ENCODE results near the gene CCP110. TPM values are rescaled to one million over a fixed set of nuclear protein-coding genes. Genes with fewer than 3 reads are reported as not detected.

CCP110 gene
- total RNA-seq, 4 donors from 2014 or later = 8.4 to 21.0 (median 13.5) TPM

DNA sequence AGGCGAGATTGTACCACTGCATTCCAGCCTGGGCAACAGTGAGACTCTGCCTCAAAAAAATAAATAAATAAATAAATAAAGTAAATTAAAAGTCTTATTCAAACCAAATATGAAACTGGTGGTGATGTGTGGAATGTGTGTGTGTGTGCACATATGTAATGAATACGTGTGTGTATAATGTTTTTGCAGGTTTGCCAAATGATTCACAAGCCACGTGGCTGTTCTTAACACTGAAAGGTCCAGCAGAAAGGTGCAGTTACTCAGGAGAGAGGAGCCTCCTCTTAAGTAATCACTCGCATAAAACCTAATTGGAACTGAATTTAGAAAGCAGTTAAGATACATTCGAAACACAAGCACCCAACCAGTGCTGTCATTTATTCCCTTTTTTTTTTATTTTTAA lies 24.7 kb upstream of the CCP110 start:
- no peak for TF ChIP-seq EP300 (IDR thresholded peaks at IDR 0.05)
- no peak for TF ChIP-seq POLR2AphosphoS5 (IDR thresholded peaks at IDR 0.05)
- no peak for TF ChIP-seq POLR2A (IDR thresholded peaks at IDR 0.05)
- TF ChIP-seq, protein P1, sequence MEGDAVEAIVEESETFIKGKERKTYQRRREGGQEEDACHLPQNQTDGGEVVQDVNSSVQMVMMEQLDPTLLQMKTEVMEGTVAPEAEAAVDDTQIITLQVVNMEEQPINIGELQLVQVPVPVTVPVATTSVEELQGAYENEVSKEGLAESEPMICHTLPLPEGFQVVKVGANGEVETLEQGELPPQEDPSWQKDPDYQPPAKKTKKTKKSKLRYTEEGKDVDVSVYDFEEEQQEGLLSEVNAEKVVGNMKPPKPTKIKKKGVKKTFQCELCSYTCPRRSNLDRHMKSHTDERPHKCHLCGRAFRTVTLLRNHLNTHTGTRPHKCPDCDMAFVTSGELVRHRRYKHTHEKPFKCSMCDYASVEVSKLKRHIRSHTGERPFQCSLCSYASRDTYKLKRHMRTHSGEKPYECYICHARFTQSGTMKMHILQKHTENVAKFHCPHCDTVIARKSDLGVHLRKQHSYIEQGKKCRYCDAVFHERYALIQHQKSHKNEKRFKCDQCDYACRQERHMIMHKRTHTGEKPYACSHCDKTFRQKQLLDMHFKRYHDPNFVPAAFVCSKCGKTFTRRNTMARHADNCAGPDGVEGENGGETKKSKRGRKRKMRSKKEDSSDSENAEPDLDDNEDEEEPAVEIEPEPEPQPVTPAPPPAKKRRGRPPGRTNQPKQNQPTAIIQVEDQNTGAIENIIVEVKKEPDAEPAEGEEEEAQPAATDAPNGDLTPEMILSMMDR (IDR thresholded peaks at IDR 0.05) = no peak
- no peaks in the 10 kb centered on the region for H3K27me3 ChIP-seq
- H3K4me3 ChIP-seq = no peak overlapping the region
- no peaks in the 10 kb centered on the region for H3K9me3 ChIP-seq
- DNase-seq (ENCODE audit: low spot score in 2 of 2) = no peak
- WGBS = 76% methylated on average over 5 of the region's 5 CpGs
- no peak overlapping the region for H3K27ac ChIP-seq
- H3K4me1 ChIP-seq = no peaks in the 10 kb centered on the region
- H3K36me3 ChIP-seq = peaks cover 47% of the 10 kb centered on the region

DNA sequence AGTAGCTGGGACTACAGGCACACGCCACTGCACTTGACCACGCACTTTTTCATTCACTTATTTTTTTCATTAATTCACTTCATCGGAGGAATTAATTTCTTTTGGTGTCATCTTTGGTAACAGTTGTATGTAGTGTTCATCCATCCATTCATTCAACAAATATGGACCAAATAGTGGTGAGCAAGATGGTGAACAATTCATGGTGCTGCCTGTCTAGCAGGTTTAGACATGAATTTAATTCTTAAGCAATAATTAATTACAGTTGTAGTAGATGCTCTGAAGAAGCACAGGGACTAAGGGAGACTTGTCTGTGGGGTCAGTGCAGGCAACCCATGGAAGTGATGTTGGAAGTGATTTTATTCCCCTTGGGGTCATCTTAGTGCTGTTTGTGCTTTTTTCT lies 24.3 kb upstream of the CCP110 start:
- no peaks in the 10 kb centered on the region for H3K27me3 ChIP-seq
- no peak overlapping the region for H3K27ac ChIP-seq
- 96% methylated on average over 3 of the region's 3 CpGs for WGBS
- TF ChIP-seq EP300 (IDR thresholded peaks at IDR 0.05) (no peak), POLR2AphosphoS5 (IDR thresholded peaks at IDR 0.05) (no peak), POLR2A (IDR thresholded peaks at IDR 0.05) (no peak)
- TF ChIP-seq, protein P1 (IDR thresholded peaks at IDR 0.05) = no peak
- H3K4me3 ChIP-seq = no peak overlapping the region
- H3K4me1 ChIP-seq = no peaks in the 10 kb centered on the region
- H3K9me3 ChIP-seq = no peaks in the 10 kb centered on the region
- DNase-seq (ENCODE audit: low spot score in 2 of 2) = no peak
- peaks cover 50% of the 10 kb centered on the region for H3K36me3 ChIP-seq

DNA sequence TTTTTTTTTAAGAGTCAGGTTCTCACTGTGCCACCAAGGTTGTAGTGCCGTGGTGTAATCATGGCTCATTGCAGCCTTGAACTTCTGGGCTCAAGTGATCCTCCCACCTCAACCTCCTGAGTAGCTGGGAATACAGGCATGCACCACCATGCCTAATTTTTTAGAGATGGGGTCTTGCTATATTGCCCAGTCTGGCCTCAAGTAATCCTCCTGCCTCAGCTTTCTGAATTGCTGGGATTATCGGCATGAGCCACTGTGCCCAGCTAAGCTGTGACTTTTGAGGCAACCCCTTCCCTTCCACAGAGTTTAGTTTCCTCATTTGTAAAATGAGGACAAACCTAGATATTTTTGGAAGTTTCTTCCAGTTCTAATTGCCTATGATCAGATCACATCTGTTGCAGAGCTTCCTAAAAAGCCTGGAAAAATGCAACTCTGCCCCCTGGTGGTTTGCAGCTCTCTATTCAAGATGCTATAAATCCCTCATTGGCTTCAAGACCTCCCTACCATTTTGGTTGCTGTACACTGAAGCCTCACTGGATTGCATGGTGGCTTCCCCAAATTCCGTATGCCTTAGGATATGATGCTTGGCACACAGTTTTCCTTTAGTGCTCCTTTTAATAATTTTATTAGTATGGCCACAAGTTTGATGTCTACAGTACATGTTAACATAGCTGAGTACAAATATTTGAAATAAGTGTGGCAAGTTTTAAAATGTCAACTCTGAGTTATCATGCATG lies 21.2 kb upstream of the CCP110 start:
- no peaks in the 10 kb centered on the region for H3K9me3 ChIP-seq
- WGBS = 94% methylated on average over 3 of the region's 3 CpGs
- peak; percentile 77 to 83 for DNase-seq (ENCODE audit: low spot score in 2 of 2)
- no peaks in the 10 kb centered on the region for H3K27me3 ChIP-seq
- no peaks in the 10 kb centered on the region for H3K4me1 ChIP-seq
- TF ChIP-seq EP300 (IDR thresholded peaks at IDR 0.05) (no peak), POLR2A (IDR thresholded peaks at IDR 0.05) (no peak), POLR2AphosphoS5 (IDR thresholded peaks at IDR 0.05) (no peak)
- TF ChIP-seq, protein P1 (IDR thresholded peaks at IDR 0.05) = peak; percentile 38 to 63
- H3K36me3 ChIP-seq = peaks cover 62% of the 10 kb centered on the region
- no peak overlapping the region for H3K4me3 ChIP-seq
- no peak overlapping the region for H3K27ac ChIP-seq

DNA sequence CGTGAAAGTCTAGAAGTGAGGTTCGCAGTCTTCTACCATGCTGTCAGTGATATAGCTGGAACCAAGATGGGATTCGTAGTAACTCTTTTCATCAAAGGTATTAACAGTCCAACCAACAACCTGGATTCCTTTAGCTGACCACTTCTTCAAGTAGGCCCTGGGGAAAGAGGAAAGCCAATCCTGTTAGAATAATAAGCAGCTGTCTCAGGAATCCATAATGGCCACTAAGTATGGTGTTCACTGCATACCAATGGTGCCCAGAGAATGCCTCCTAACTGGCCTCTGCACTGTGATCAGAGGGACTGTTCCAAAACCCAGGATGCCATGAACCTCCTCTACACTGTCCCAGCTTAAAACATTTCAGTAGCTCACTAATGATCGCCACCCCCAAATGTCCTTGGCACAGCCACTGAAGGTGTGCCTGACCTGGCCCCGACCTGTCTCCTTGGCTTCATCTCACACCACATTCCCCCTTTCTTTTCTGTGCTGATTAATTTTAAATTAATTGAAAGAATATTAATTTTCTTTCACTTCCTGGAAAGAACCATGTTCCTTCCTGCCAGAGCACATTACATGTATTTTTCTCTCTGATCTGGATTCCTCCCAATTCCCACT lies 20.2 kb upstream of the CCP110 start:
- Histone ChIP-seq H3K36me3 (peaks cover 65% of the 10 kb centered on the region), H3K4me1 (no peaks in the 10 kb centered on the region), H3K9me3 (no peaks in the 10 kb centered on the region), H3K27me3 (no peaks in the 10 kb centered on the region), H3K27ac (no peak overlapping the region), H3K4me3 (no peak overlapping the region)
- WGBS = 87% methylated on average over 5 of the region's 5 CpGs
- DNase-seq (ENCODE audit: low spot score in 2 of 2) = no peak
- TF ChIP-seq EP300 (IDR thresholded peaks at IDR 0.05) (no peak), POLR2A (IDR thresholded peaks at IDR 0.05) (no peak), POLR2AphosphoS5 (IDR thresholded peaks at IDR 0.05) (no peak)
- TF ChIP-seq, protein P1 (IDR thresholded peaks at IDR 0.05) = no peak

DNA sequence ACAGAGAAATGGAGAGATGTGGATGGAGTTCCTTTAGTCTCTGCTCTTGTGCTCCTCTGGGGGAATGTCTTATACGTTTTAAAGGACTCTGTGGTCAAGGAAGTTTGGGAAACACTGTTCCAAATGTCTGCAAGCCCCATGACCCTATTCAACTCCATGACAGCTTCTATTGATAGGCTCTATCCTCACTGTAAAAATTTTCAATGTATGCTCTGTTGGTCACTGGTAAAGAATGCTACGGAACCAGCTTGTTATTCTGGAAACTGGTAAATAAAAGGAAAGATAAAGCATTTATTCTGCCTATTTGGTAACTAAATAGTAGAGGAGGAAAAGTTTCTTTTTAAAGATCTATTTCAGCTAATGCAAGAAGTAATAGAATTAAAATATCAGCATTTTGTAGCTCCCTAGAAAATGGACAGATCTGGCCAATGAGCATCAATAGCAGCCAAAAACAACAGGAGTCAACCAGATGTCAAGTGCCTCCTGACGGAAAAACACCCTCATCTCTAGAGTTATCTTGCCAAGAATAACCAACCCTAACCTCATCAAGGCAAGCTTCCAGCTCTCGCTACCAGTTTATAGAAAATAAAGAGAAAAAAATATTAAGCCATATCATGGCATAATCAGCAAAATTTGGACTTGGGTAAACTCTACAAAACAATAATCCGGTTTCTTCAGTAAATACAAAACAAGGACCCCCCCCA lies 18.0 kb upstream of the CCP110 start:
- H3K36me3 ChIP-seq = peaks cover 58% of the 10 kb centered on the region
- no peaks in the 10 kb centered on the region for H3K4me1 ChIP-seq
- DNase-seq (ENCODE audit: low spot score in 2 of 2) = no peak
- no peaks in the 10 kb centered on the region for H3K27me3 ChIP-seq
- no peaks in the 10 kb centered on the region for H3K9me3 ChIP-seq
- no peak overlapping the region for H3K4me3 ChIP-seq
- no peak overlapping the region for H3K27ac ChIP-seq
- 70% methylated on average over 5 of the region's 5 CpGs for WGBS
- TF ChIP-seq POLR2AphosphoS5 (IDR thresholded peaks at IDR 0.05) = no peak
- no peak for TF ChIP-seq POLR2A (IDR thresholded peaks at IDR 0.05)
- TF ChIP-seq, protein P1 (IDR thresholded peaks at IDR 0.05) = no peak
- TF ChIP-seq EP300 (IDR thresholded peaks at IDR 0.05) = no peak

All from suprapubic skin (tissue), 4 donors.